ENCODE measurements around the gene ZNF304.
A peak's percentile ranks its signal among the peaks of the same experiment; 100 is the strongest.

DNA sequence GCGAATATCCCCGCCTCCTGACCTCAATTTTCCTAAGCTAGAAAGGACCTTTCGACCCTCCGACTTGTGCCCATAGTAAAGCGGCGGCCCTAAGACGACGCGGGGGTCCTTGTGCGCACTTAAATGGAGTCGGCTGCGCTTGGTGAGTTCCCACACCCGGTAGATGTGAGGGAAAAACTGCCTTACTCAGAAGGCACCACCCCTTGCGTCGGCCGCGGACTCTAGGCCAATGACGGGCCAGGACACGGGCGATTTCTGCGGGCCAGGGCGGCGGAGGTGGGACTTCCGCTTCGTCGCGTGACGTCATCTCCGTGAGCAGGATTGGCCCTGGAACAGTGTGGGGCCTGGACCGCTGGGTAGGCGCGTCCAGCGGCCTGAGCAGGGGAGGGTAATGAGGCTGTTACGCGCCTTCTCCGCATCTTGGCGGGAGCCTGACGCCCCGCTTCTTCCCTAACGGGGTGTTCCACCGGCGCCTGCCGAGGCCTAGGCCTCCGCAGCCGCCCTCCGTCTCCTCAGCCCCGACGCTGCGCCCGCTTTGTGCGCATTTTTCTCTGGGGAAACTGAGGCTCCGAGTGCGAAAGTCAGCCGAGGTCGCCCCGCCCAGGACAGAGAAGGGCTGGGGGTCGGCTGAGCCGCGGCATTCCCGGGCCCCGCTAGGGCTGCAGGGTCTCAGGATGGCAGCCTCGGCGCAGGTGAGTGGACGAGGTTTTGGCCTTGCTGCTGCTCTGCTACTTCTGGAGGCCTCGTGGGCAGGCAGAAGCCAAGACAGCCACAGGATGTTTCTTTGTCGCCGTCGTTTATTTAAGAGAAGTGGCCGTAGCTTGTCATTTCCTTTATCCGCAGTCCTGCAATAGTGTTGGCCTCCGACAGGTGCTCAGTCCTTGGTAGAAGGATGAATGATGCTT lies 30.6 kb upstream of the ZNF304 start, which contains the start of gene ZNF543:
- TF ChIP-seq, protein P1, sequence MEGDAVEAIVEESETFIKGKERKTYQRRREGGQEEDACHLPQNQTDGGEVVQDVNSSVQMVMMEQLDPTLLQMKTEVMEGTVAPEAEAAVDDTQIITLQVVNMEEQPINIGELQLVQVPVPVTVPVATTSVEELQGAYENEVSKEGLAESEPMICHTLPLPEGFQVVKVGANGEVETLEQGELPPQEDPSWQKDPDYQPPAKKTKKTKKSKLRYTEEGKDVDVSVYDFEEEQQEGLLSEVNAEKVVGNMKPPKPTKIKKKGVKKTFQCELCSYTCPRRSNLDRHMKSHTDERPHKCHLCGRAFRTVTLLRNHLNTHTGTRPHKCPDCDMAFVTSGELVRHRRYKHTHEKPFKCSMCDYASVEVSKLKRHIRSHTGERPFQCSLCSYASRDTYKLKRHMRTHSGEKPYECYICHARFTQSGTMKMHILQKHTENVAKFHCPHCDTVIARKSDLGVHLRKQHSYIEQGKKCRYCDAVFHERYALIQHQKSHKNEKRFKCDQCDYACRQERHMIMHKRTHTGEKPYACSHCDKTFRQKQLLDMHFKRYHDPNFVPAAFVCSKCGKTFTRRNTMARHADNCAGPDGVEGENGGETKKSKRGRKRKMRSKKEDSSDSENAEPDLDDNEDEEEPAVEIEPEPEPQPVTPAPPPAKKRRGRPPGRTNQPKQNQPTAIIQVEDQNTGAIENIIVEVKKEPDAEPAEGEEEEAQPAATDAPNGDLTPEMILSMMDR (IDR thresholded peaks at IDR 0.05): no peak
- peak in 1 of 2 donors; percentile 85 for TF ChIP-seq POLR2A (IDR thresholded peaks at IDR 0.05)
